Measurements from ENCODE around the gene LEMD2.

GRCh38 chr6:33828764-33829731 lies 40.1 kb upstream of the LEMD2 start:
- TF ChIP-seq CTCF (IDR thresholded peaks at IDR 0.05): no peak
- TF ChIP-seq POLR2A (IDR thresholded peaks at IDR 0.05): no peak
- TF ChIP-seq POLR2AphosphoS5 (IDR thresholded peaks at IDR 0.05): no peak
